ENCODE data around the gene DDX5.

GRCh38 chr17:64520359-64520758 is 14.3 kb upstream of the DDX5 start:
- no peak for TF ChIP-seq EZH2 (IDR thresholded peaks at IDR 0.05; ENCODE audit: borderline replicate concordance, insufficient read depth, low read depth, low read length, poor library complexity, severe bottlenecking)
- no peak for TF ChIP-seq CTCF (IDR thresholded peaks at IDR 0.05)
